PC-3 (cell line): ENCODE data around the gene SIAE. TPM values are rescaled to one million over a fixed set of nuclear protein-coding genes. Genes with fewer than 3 reads are reported as not detected.

Experiments
- ATAC-seq: fragments of 200-7000 bp; cut with Tn5 transposase; 2 replicates; pipeline ENCODE4 v1.9.1; 2020; ENCODE audit warnings: mild to moderate bottlenecking, moderate library complexity
- BruUV-seq: library from RNA; stranded (reverse); fragments of 400-500 nt; replicated peaks from 2 replicates; lab custom pipeline; 2021; lab: Mats Ljungman, UMichigan
- CTCF ChIA-PET: fragments of 300-600 bp; sonication (Branson Sonifier 250); formaldehyde crosslinking; loops from one replicate; lab custom pipeline; 2022; ENCODE audit warnings: antibody characterized with exemption; lab: Charles Lee
- POLR2A ChIA-PET: fragments of 300-600 bp; sonication (Branson Sonifier 250); formaldehyde crosslinking; loops from one replicate; lab custom pipeline; 2022; ENCODE audit warnings: antibody characterized with exemption; ENCODE audit not compliant: unreplicated experiment; lab: Charles Lee
- DNase-seq: peaks from one replicate; pipeline ENCODE4 v3.0.0-alpha.2; 2015
- H2AFZ ChIP-seq: fragments of 300-600 bp; sonication (generic); 2 replicates; pipeline ENCODE4 v1.6.0; 2016; ENCODE audit warnings: antibody characterized with exemption, low read length
- H3F3A ChIP-seq: fragments of 300-600 bp; sonication (generic); one replicate; pipeline ENCODE4 v1.6.0; 2017; ENCODE audit warnings: antibody characterized with exemption, low read length, control low read depth, mild to moderate bottlenecking; ENCODE audit not compliant: unreplicated experiment
- H3K27ac ChIP-seq: fragments of 300-600 bp; sonication (generic); 2 replicates; pipeline ENCODE4 v1.5.1; 2016; ENCODE audit warnings: mild to moderate bottlenecking, low read length
- H3K27me3 ChIP-seq: fragments of 300-600 bp; sonication (generic); 2 replicates; pipeline ENCODE4 v1.6.1; 2016; ENCODE audit warnings: low read length, mixed read lengths
- H3K36me3 ChIP-seq: fragments of 300-600 bp; sonication (generic); 2 replicates; pipeline ENCODE4 v1.6.1; 2016; ENCODE audit warnings: low read depth, mixed run types, low read length, mixed read lengths
- H3K4me1 ChIP-seq: fragments of 300-600 bp; sonication (generic); 2 replicates; pipeline ENCODE4 v1.5.1; 2016; ENCODE audit warnings: low read length; ENCODE audit not compliant: insufficient read depth
- H3K4me2 ChIP-seq: fragments of 300-600 bp; sonication (generic); 2 replicates; pipeline ENCODE4 v1.6.0; 2016; ENCODE audit warnings: low read length
- H3K4me3 ChIP-seq: fragments of 300-600 bp; sonication (generic); 2 replicates; pipeline ENCODE4 v1.5.1; 2016; ENCODE audit warnings: mild to moderate bottlenecking, low read length, mixed read lengths
- H3K79me2 ChIP-seq: fragments of 300-600 bp; sonication (generic); 2 replicates; pipeline ENCODE4 v1.6.1; 2017; ENCODE audit warnings: low read length, mixed read lengths
- H3K9ac ChIP-seq: fragments of 300-600 bp; sonication (generic); 2 replicates; pipeline ENCODE4 v1.6.0; 2016; ENCODE audit warnings: mild to moderate bottlenecking, low read length
- H3K9me2 ChIP-seq: fragments of 300-600 bp; sonication (generic); replicated peaks from 2 replicates; pipeline ENCODE4 v1.6.1; 2016; ENCODE audit warnings: mixed run types, low read length, mixed read lengths
- H3K9me3 ChIP-seq: fragments of 300-600 bp; sonication (generic); 2 replicates; pipeline ENCODE4 v1.6.1; 2016; ENCODE audit warnings: low read length, mixed read lengths
- H4K20me1 ChIP-seq: fragments of 300-600 bp; sonication (generic); 2 replicates; pipeline ENCODE4 v1.6.1; 2016; ENCODE audit warnings: low read length, mixed read lengths
- CTCF ChIP-seq: fragments of 300-600 bp; sonication (generic); conservative IDR thresholded peaks from 2 replicates; pipeline ENCODE4 v1.5.1; 2017; ENCODE audit warnings: antibody characterized with exemption, low read depth, mild to moderate bottlenecking, low read length
- EZH2 ChIP-seq: fragments of 300-600 bp; sonication (generic); IDR thresholded peaks from one replicate; pipeline ENCODE4 v1.6.1; 2017; ENCODE audit warnings: antibody characterized with exemption, mild to moderate bottlenecking, low read length; ENCODE audit not compliant: unreplicated experiment
- EZH2phosphoT487 ChIP-seq: fragments of 300-600 bp; sonication (generic); IDR thresholded peaks from 2 replicates; pipeline ENCODE4 v1.6.1; 2018; ENCODE audit warnings: mild to moderate bottlenecking, antibody characterized with exemption, low read length, borderline replicate concordance
- intact Hi-C: fragments of 100-400 bp; cut with micrococcal nuclease; formaldehyde crosslinking; loops from 2 replicates; pipeline ENCODE4 v1.9.0; 2023
- total RNA-seq: library from RNA; depleted of rRNA; stranded (reverse); fragments of >200 nt; gene quantifications from 2 replicates; pipeline ENCODE4 v1.2.3, GENCODE V29; 2014

SIAE gene
- total RNA-seq, 1 experiment from 2014 or later: 17.6 TPM

GRCh38 chr11:124657904-124658303 is 15.6 kb downstream of the SIAE start:
- Histone ChIP-seq H3K9me3 (no peaks in the 10 kb centered on the region), H2AFZ (no peak overlapping the region), H4K20me1 (no peaks in the 10 kb centered on the region), H3K79me2 (no peaks in the 10 kb centered on the region), H3K4me3 (no peak overlapping the region), H3K36me3 (peaks cover 4% of the 10 kb centered on the region; the same call in 1 of the 2 replicates), H3K27me3 (no peaks in the 10 kb centered on the region), H3K27ac (no peak overlapping the region), H3K9ac (no peak overlapping the region), H3K4me2 (no peak overlapping the region), H3K4me1 (no peaks in the 10 kb centered on the region), H3F3A (no peaks in the 10 kb centered on the region), H3K9me2 (no peaks in the 10 kb centered on the region)
- BruUV-seq: no TSS peak
- DNase-seq: no peak
- intact Hi-C loops: no loop called here
- TF ChIP-seq EZH2 (no peak), EZH2phosphoT487 (no peak), CTCF (no peak)
- ChIA-PET POLR2A (no interaction called here), CTCF (no interaction called here)
- ATAC-seq: no peak

DNA sequence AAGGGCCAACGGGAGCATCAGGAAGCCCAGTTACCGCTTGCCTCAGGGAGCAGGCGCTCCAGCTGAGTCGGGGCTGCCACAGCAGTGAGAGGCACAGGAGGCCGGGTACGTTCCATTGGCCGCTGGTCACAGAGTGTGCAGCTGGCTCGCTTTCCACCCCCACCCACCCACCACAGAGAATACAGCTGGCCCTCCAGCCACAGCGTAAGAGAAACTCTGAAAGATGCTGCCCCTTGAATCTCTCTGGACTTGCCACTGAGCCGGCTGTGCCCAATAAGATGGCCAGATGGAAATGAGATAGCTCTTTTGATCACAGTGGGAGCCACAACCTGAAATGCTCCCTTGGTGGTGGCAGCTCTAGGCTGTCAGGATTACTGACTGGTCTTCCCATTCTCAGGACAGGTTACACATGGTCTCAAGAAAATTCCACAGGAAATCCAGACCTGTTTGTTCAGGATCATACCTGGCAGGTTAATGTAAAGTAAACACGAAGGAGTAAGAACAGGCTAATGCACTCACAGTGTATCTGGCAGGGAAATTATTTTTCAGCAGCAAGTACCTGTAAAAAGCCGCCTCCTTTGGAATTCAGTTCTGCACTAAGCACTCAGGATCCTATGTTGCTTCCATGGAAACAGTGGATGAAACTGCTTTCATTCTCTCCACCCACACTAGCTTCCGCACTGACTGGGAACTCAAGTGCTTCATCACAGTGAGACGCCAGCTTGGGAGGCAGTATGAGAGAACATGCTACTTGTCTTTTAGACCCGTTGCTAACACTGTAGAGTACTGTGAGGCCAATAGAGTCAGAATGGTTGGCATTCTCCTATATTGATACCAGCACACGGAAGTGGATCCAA is 16.5 kb downstream of the SIAE start:
- H2AFZ ChIP-seq: no peak overlapping the region
- no peaks in the 10 kb centered on the region for H3K4me1 ChIP-seq
- no TSS peak for BruUV-seq
- no peak for ATAC-seq
- no peak overlapping the region for H3K9ac ChIP-seq
- H3K27me3 ChIP-seq: no peaks in the 10 kb centered on the region
- TF ChIP-seq EZH2phosphoT487: no peak
- TF ChIP-seq EZH2: no peak
- TF ChIP-seq CTCF: no peak
- H4K20me1 ChIP-seq: no peaks in the 10 kb centered on the region
- H3K4me2 ChIP-seq: no peak overlapping the region
- CTCF ChIA-PET: no interaction called here
- no peaks in the 10 kb centered on the region for H3K9me3 ChIP-seq
- H3K27ac ChIP-seq: no peak overlapping the region
- DNase-seq: no peak
- no peaks in the 10 kb centered on the region for H3K9me2 ChIP-seq
- H3K4me3 ChIP-seq: no peak overlapping the region
- no peaks in the 10 kb centered on the region for H3K79me2 ChIP-seq
- no peaks in the 10 kb centered on the region for H3F3A ChIP-seq
- POLR2A ChIA-PET: no interaction called here
- intact Hi-C loops: no loop called here
- H3K36me3 ChIP-seq: peaks cover 4% of the 10 kb centered on the region; the same call in 1 of the 2 replicates

DNA sequence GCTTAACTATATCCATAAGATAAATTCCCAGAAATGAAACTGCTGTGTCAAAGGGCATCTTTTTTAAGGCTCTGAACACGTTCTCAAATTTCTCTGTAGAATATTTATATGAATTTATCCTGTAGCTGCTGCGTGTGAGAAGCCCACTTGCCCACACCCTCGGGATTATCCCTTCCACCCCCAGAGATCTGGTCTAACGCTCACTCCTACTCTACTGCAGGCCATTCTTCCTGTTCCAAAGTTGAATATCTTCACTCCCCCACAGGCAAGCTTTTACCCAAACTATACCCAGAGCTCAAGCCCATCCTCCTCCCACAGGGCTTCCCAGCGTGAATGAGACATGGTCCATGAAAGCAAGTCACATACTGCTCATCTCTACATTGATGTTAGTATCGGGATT is 24.9 kb downstream of the SIAE start:
- Histone ChIP-seq H3K27ac (no peak overlapping the region), H3K9ac (no peak overlapping the region), H3K36me3 (no peaks in the 10 kb centered on the region), H3K4me1 (peaks cover 9% of the 10 kb centered on the region; the same call in 1 of the 2 replicates), H3K79me2 (no peaks in the 10 kb centered on the region), H3K9me3 (no peaks in the 10 kb centered on the region), H2AFZ (no peak overlapping the region), H3K27me3 (no peaks in the 10 kb centered on the region), H4K20me1 (no peaks in the 10 kb centered on the region), H3F3A (no peaks in the 10 kb centered on the region), H3K4me3 (no peak overlapping the region), H3K4me2 (no peak overlapping the region), H3K9me2 (no peaks in the 10 kb centered on the region)
- intact Hi-C loops: no loop called here
- DNase-seq (no peak), ATAC-seq (no peak)
- TF ChIP-seq EZH2: no peak
- no peak for TF ChIP-seq EZH2phosphoT487
- TF ChIP-seq CTCF: no peak
- CTCF ChIA-PET: interaction anchor here (0.7 kb wide), 1 partner anchor 40 kb away, joined by 3 read pairs; no protein-coding TSS in a partner anchor
- POLR2A ChIA-PET: interaction anchor here (0.6 kb wide), 1 partner anchor 20 kb away, joined by 3 read pairs; no protein-coding TSS in a partner anchor
- BruUV-seq: no TSS peak
